ENCODE results near the gene CHST11.

The CHST11 gene

DNA sequence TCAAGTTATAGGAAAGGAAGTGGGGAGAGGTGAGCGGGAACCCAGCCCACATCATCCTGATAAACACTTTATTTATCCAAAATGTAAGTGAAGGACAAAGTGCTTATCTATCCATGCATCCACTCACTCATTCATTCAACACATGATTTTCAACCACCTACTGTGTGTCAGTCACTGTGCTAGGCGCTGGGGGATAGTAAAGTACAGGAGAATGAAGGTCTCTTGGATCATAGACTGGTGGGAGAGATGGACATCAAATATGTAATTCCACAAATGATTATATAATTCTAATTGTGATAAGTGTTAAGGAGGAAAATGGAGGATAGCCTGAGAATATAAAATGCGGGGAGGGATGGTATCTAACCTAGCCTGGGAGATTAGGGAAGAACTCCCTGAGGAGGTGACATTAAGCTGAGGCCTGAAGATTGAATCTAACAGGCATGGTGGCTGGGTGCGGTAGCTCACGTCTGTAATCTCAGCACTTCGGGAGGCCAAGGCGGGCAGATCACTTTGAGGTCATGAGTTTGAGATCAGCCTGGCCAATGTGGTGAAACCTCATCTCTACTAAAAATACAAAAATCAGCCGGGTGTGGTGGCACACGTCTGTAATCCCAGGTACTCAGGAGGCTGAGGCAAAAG is 41.3 kb upstream of the CHST11 start:
- H3K36me3 ChIP-seq: no peaks in the 10 kb centered on the region
- no peaks in the 10 kb centered on the region for H4K20me1 ChIP-seq
- no peak overlapping the region for H3K4me2 ChIP-seq
- no peak overlapping the region for H3K4me3 ChIP-seq
- no peak overlapping the region for H3K9ac ChIP-seq
- TF ChIP-seq Cebpa-rat (IDR thresholded peaks at IDR 0.05): no peak
- no peaks in the 10 kb centered on the region for H3K4me1 ChIP-seq
- H3K27ac ChIP-seq: no peak overlapping the region
- H3K9me3 ChIP-seq: no peaks in the 10 kb centered on the region
- H3K27me3 ChIP-seq: no peaks in the 10 kb centered on the region

DNA sequence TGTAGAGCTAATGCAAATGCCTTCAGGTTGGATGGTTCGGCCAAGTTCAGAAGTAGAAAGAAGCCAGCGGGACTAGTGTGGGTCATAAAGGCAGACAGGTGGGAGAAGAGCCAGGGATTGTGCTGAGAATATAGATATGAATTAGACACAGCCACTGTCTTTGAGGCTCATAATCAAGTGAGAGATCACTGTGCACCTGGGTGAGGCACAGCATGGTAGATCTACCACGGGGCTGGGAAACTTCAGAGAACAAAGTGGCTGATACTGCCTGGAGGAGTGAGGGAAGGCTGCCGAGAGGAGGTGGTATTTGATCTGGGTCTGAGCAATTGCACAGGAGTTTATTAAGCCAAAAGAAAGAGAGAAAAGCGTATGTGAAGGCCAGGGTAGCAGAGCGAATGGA is 40.6 kb upstream of the CHST11 start:
- H3K9ac ChIP-seq: no peak overlapping the region
- H3K4me2 ChIP-seq: no peak overlapping the region
- no peak overlapping the region for H3K27ac ChIP-seq
- no peaks in the 10 kb centered on the region for H3K4me1 ChIP-seq
- H4K20me1 ChIP-seq: no peaks in the 10 kb centered on the region
- no peak overlapping the region for H3K4me3 ChIP-seq
- no peaks in the 10 kb centered on the region for H3K36me3 ChIP-seq
- H3K27me3 ChIP-seq: no peaks in the 10 kb centered on the region
- H3K9me3 ChIP-seq: no peaks in the 10 kb centered on the region
- TF ChIP-seq Cebpa-rat (IDR thresholded peaks at IDR 0.05): no peak

DNA sequence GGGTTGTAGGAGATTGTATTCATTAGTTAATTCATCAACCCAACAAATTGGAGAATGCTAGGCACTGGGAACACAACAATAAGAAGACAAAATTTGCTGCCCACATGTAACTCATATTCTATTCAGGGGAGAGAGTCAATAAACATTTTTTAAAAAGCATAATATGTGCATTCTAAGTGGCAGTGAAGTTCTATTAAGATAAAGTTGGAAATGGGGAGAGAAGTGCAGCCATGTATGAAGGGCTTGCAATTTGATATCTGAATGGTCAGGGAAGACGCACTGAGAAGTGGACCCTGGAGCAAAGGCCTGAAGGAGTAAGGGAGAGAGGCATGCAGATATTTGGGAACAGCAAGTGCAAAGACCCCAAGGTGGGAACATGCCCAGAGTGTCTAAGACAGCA is 40.2 kb upstream of the CHST11 start:
- no peaks in the 10 kb centered on the region for H4K20me1 ChIP-seq
- peaks cover 1% of the 10 kb centered on the region; the same call in 1 of the 2 replicates for H3K9me3 ChIP-seq
- H3K36me3 ChIP-seq: no peaks in the 10 kb centered on the region
- H3K9ac ChIP-seq: no peak overlapping the region
- H3K4me2 ChIP-seq: no peak overlapping the region
- no peak overlapping the region for H3K4me3 ChIP-seq
- no peak overlapping the region for H3K27ac ChIP-seq
- no peaks in the 10 kb centered on the region for H3K27me3 ChIP-seq
- TF ChIP-seq Cebpa-rat (IDR thresholded peaks at IDR 0.05): no peak
- no peaks in the 10 kb centered on the region for H3K4me1 ChIP-seq

DNA sequence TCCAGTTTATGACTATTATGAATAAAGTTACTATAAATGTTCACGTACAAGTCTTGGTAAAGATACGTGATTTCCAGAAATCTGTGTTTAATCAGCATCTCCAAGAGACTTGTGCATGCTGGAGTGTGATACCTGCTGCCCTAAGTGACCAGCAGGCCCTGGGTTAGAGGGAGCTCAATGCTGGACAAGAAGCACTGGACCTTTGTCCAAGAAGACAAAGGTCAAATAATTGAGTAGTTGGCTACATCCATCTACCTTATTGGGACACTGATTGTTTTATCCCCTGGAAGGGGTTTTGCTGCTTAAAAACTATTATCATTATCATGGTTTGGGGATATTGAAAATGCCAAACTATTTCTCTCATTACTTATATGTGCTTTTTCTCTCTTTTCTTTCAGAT is 37.0 kb upstream of the CHST11 start:
- Histone ChIP-seq H3K9me3 (peaks cover 11% of the 10 kb centered on the region; the same call in 1 of the 2 replicates), H3K4me1 (no peaks in the 10 kb centered on the region), H3K27ac (no peak overlapping the region), H3K9ac (no peak overlapping the region), H4K20me1 (no peaks in the 10 kb centered on the region), H3K4me3 (no peak overlapping the region), H3K27me3 (no peaks in the 10 kb centered on the region), H3K4me2 (no peak overlapping the region), H3K36me3 (no peaks in the 10 kb centered on the region)
- TF ChIP-seq Cebpa-rat (IDR thresholded peaks at IDR 0.05): no peak

DNA sequence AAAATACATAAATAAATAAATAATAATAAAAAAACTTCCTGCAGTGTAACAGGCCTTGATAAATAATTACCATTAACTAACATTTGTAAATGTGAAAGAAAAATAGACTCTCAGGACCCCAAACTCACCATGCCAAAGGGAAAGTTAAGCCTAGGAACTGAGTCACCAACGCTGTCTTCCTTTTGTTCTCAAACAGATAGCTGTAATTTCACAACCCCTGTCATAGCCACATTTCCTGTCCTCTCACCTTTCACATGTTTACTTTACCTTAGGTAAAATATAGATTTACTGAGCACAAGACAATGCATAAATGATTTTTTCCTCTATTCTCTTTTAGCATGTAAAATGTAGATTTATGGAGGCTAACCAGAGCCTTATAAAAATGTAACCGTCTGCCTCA is 35.9 kb upstream of the CHST11 start:
- H3K27me3 ChIP-seq: no peaks in the 10 kb centered on the region
- no peak overlapping the region for H3K4me2 ChIP-seq
- peaks cover 11% of the 10 kb centered on the region; the same call in 1 of the 2 replicates for H3K9me3 ChIP-seq
- H3K36me3 ChIP-seq: no peaks in the 10 kb centered on the region
- no peak overlapping the region for H3K9ac ChIP-seq
- no peak overlapping the region for H3K4me3 ChIP-seq
- no peak for TF ChIP-seq Cebpa-rat (IDR thresholded peaks at IDR 0.05)
- no peaks in the 10 kb centered on the region for H4K20me1 ChIP-seq
- no peaks in the 10 kb centered on the region for H3K4me1 ChIP-seq
- H3K27ac ChIP-seq: no peak overlapping the region

DNA sequence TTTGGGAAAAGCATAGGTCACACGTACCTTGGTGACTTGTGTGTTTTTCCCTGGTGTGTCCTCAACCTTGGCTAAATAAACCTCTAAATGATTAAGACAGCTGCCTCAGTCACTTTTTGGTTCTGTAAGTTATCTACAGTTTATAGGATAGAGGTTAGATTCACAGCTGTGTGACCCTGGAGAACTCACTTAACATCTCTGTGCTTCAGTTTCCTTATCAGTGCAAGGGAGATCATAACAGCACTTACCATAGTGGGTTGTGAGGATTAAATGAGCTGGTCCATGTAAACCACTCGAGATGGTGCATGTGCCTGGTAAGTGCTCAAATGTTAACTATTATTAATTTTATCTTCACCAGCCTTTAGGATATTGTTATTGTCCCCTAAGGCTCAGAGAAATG is 35.4 kb upstream of the CHST11 start:
- peaks cover 11% of the 10 kb centered on the region; the same call in 1 of the 2 replicates for H3K9me3 ChIP-seq
- no peaks in the 10 kb centered on the region for H3K36me3 ChIP-seq
- H4K20me1 ChIP-seq: no peaks in the 10 kb centered on the region
- no peak overlapping the region for H3K9ac ChIP-seq
- H3K27me3 ChIP-seq: no peaks in the 10 kb centered on the region
- no peak overlapping the region for H3K4me2 ChIP-seq
- H3K4me1 ChIP-seq: no peaks in the 10 kb centered on the region
- no peak overlapping the region for H3K27ac ChIP-seq
- no peak overlapping the region for H3K4me3 ChIP-seq
- TF ChIP-seq Cebpa-rat (IDR thresholded peaks at IDR 0.05): no peak

DNA sequence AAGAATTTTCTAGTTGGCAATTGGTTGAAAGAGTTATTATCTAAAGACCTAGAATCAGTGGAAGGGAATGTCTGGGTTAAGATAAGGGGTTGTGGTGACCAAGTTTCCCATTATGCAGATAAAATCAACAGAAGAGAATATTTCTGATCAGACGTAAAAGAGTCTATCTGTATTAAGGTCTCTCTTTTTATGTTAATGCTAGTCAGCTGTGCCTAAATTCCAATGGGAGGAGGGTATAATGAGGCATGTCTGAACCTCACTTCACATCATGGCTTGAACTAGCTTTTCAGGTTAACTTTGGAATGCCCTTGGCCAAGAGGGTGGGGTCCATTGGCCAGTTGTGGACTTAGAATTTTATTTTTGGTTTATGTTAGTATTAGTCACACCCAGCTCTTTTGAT is 34.3 kb upstream of the CHST11 start:
- no peak for TF ChIP-seq Cebpa-rat (IDR thresholded peaks at IDR 0.05)
- Histone ChIP-seq H3K36me3 (no peaks in the 10 kb centered on the region), H3K9me3 (peaks cover 11% of the 10 kb centered on the region; the same call in 1 of the 2 replicates), H3K27ac (no peak overlapping the region), H3K9ac (no peak overlapping the region), H3K4me2 (no peak overlapping the region), H4K20me1 (no peaks in the 10 kb centered on the region), H3K4me3 (no peak overlapping the region), H3K27me3 (no peaks in the 10 kb centered on the region), H3K4me1 (no peaks in the 10 kb centered on the region)

DNA sequence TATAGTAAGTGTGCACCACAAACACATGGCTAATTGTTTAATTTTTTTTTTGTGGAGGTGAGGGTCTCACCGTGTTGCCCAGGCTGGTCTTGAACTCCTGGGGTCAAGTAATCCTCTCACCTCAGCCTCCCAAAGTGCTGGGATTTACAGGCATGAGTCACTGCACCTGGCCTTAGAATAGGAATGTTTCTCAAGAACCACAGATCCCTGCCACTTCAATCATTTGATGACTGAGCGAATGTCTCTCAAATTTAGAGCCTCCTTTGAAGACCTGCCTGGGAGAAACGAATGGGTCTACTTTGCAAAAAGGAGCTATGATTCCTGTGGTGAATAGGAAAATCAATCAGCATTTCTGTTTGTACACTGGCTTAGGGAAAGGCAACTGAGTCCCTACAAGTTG is 33.5 kb upstream of the CHST11 start:
- peaks cover 15% of the 10 kb centered on the region; the same call in 1 of the 2 replicates for H3K9me3 ChIP-seq

DNA sequence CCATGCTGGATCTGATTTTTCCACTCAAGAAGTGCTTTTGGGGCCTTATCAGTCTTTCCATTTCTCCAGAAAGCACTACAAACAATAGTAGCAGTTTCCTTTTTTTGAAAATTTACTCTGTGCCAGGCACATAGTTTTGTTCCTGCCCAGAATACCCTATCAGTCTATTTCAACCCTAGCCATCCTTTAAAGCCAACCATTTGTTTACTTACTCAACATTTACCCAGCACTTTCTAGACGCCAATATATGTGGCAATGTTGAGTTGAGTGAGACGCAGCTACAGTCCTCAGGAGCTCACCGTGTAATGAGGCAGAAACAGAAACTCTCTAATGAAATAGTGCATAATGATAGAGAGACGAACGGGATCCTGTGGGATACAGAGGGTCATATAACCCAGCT is 32.9 kb upstream of the CHST11 start:
- Histone ChIP-seq H3K4me2 (no peak overlapping the region), H3K4me3 (no peak overlapping the region), H3K4me1 (no peaks in the 10 kb centered on the region), H3K27ac (no peak overlapping the region), H3K9ac (no peak overlapping the region), H3K36me3 (no peaks in the 10 kb centered on the region), H3K27me3 (no peaks in the 10 kb centered on the region), H4K20me1 (no peaks in the 10 kb centered on the region), H3K9me3 (peaks cover 15% of the 10 kb centered on the region; the same call in 1 of the 2 replicates)
- no peak for TF ChIP-seq Cebpa-rat (IDR thresholded peaks at IDR 0.05)

More for the DNA sequence above, 33.5 kb upstream of the CHST11 start:
- H3K4me2 ChIP-seq: no peak overlapping the region
- no peaks in the 10 kb centered on the region for H3K36me3 ChIP-seq
- no peak overlapping the region for H3K27ac ChIP-seq
- H3K4me3 ChIP-seq: no peak overlapping the region
- no peaks in the 10 kb centered on the region for H3K4me1 ChIP-seq
- H3K27me3 ChIP-seq: no peaks in the 10 kb centered on the region
- TF ChIP-seq Cebpa-rat (IDR thresholded peaks at IDR 0.05): no peak
- no peaks in the 10 kb centered on the region for H4K20me1 ChIP-seq
- H3K9ac ChIP-seq: no peak overlapping the region

DNA sequence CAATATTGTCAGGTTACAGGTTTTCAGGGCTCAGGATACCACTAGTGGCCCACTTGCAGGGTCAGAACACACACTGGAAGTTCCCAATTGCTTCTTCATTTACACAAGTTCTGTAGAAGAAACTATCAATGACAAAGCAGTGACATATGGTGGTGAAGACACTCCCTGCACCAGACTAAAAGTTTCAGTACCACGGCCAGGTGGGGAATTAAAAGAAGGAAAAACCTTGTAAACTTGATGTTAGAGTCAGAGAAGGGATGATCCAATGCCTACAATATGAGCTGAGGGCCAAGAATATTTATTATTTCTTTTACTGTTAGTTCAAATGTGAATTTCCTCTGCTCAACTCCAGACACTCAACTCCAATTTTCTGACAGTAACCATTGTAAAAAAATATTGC is 31.8 kb upstream of the CHST11 start:
- Histone ChIP-seq H3K9me3 (peaks cover 15% of the 10 kb centered on the region; the same call in 1 of the 2 replicates), H3K4me2 (no peak overlapping the region), H3K27ac (no peak overlapping the region), H3K9ac (no peak overlapping the region), H4K20me1 (no peaks in the 10 kb centered on the region), H3K4me1 (no peaks in the 10 kb centered on the region), H3K27me3 (no peaks in the 10 kb centered on the region), H3K4me3 (no peak overlapping the region), H3K36me3 (no peaks in the 10 kb centered on the region)
- TF ChIP-seq Cebpa-rat (IDR thresholded peaks at IDR 0.05): no peak

DNA sequence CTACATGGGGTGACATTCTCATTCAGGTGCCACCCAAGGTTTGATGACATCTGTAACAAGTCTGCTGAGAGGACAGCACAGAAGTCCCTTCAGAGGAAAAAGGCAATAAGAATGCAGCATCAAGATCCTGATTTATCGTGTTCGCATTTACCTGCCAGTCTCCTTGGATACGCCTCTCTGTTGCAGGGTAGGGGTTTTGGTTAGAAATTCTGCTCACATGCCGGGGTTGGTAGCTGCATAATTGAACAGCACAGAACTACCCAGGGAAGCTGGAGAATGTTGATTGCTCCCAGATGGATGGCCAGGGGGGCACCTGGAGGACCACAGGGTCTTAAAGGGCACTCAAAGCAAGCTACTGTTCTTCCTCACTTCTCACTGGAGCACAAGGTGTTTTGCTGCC is 31.1 kb upstream of the CHST11 start:
- Histone ChIP-seq H3K4me3 (no peak overlapping the region), H3K27ac (no peak overlapping the region), H3K9ac (no peak overlapping the region), H3K36me3 (no peaks in the 10 kb centered on the region), H4K20me1 (no peaks in the 10 kb centered on the region), H3K27me3 (no peaks in the 10 kb centered on the region), H3K4me1 (no peaks in the 10 kb centered on the region), H3K4me2 (no peak overlapping the region), H3K9me3 (peaks cover 15% of the 10 kb centered on the region; the same call in 1 of the 2 replicates)
- no peak for TF ChIP-seq Cebpa-rat (IDR thresholded peaks at IDR 0.05)
